Measurements from ENCODE around the gene BMP5.

GRCh38 chr6:55822005-55822404 lies 53.4 kb downstream of the BMP5 start:
- TF ChIP-seq POLR2A (IDR thresholded peaks at IDR 0.05), result no peak
- TF ChIP-seq CTCF (IDR thresholded peaks at IDR 0.05), result no peak
